Kidney tubule cell (primary cell): ENCODE measurements around the gene TRIL.

Experiments
- DNase-seq: peaks from one replicate; pipeline ENCODE4 v3.0.0-alpha.2; 2018; ENCODE audit warnings: low spot score

Gene TRIL

GRCh38 chr7:28983396-28984190 is 25.5 kb upstream of the TRIL start:
- no peak for DNase-seq

GRCh38 chr7:28981161-28981465 is 23.0 kb upstream of the TRIL start:
- DNase-seq: no peak

GRCh38 chr7:28980451-28981160 is 22.5 kb upstream of the TRIL start:
- peak; percentile 74 for DNase-seq

- no peak for DNase-seq
Observed at GRCh38 chr7:28979776-28980175, 21.6 kb upstream of the TRIL start.

GRCh38 chr7:28977881-28978280 is 19.8 kb upstream of the TRIL start:
- no peak for DNase-seq

GRCh38 chr7:28976022-28976421 is 17.9 kb upstream of the TRIL start:
- no peak for DNase-seq

- no peak for DNase-seq
Observed at GRCh38 chr7:28973591-28973990, 15.5 kb upstream of the TRIL start.

GRCh38 chr7:28964056-28964455 is 5.9 kb upstream of the TRIL start:
- no peak for DNase-seq

- no peak for DNase-seq
Observed at GRCh38 chr7:28961972-28962371, 3.8 kb upstream of the TRIL start.

GRCh38 chr7:28960071-28960840 is 2.1 kb upstream of the TRIL start:
- DNase-seq: peak; percentile 53

GRCh38 chr7:28958980-28959347 is 834 bp upstream of the TRIL start:
- no peak for DNase-seq

GRCh38 chr7:28957751-28958234 is 337 bp downstream of the TRIL start:
- DNase-seq: no peak

- DNase-seq: no peak
Observed at GRCh38 chr7:28957064-28957750, 923 bp downstream of the TRIL start.

GRCh38 chr7:28956608-28957063 is 1.5 kb downstream of the TRIL start:
- DNase-seq: peak; percentile 88

GRCh38 chr7:28955718-28956607 is 2.2 kb downstream of the TRIL start:
- DNase-seq: peak; percentile 78

GRCh38 chr7:28955356-28955717 is 2.8 kb downstream of the TRIL start:
- no peak for DNase-seq

GRCh38 chr7:28954946-28955345 is 3.2 kb downstream of the TRIL start:
- DNase-seq: no peak

GRCh38 chr7:28954471-28954870 is 3.7 kb downstream of the TRIL start:
- DNase-seq: no peak

- DNase-seq: no peak
Observed at GRCh38 chr7:28953633-28954032, 4.5 kb downstream of the TRIL start.

- no peak for DNase-seq
Observed at GRCh38 chr7:28942168-28942567, 16.0 kb downstream of the TRIL start.

- no peak for DNase-seq
Observed at GRCh38 chr7:28941633-28942032, 16.5 kb downstream of the TRIL start.
